ENCODE results near the gene PTPRN2.
"Not testable (repeated sequence)": the region's sequence is repeated elsewhere in the genome, so short reads cannot be mapped to it uniquely, and the experiment has no call there.

Gene PTPRN2

GRCh38 chr7:158532093-158532627 lies 55.5 kb downstream of the PTPRN2 start:
- DNase-seq (ENCODE audit: low read depth in 2 of 2): no peak

- no peak for DNase-seq (ENCODE audit: low read depth in 2 of 2)
These were observed 56.0 kb downstream of the PTPRN2 start for GRCh38 chr7:158531661-158532060.

GRCh38 chr7:158530800-158531609 lies 56.6 kb downstream of the PTPRN2 start:
- no peak for DNase-seq (ENCODE audit: low read depth in 2 of 2)

- no peak for DNase-seq (ENCODE audit: low read depth in 2 of 2)
These were observed 58.2 kb downstream of the PTPRN2 start for GRCh38 chr7:158529181-158530096.

GRCh38 chr7:158527915-158528502 lies 59.6 kb downstream of the PTPRN2 start:
- no peak for DNase-seq (ENCODE audit: low read depth in 2 of 2)

GRCh38 chr7:158527495-158527894 lies 60.1 kb downstream of the PTPRN2 start:
- no peak for DNase-seq (ENCODE audit: low read depth in 2 of 2)

- no peak for DNase-seq (ENCODE audit: low read depth in 2 of 2)
These were observed 60.6 kb downstream of the PTPRN2 start for GRCh38 chr7:158527038-158527437.

GRCh38 chr7:158526531-158526930 lies 61.1 kb downstream of the PTPRN2 start:
- DNase-seq (ENCODE audit: low read depth in 2 of 2): no peak

GRCh38 chr7:158525648-158526484 lies 61.8 kb downstream of the PTPRN2 start:
- no peak for DNase-seq (ENCODE audit: low read depth in 2 of 2)

GRCh38 chr7:158524749-158525635 lies 62.6 kb downstream of the PTPRN2 start:
- no peak for DNase-seq (ENCODE audit: low read depth in 2 of 2)

- not testable (repeated sequence) for DNase-seq (ENCODE audit: low read depth in 2 of 2)
These were observed 63.3 kb downstream of the PTPRN2 start for GRCh38 chr7:158524286-158524685.

GRCh38 chr7:158523877-158524276 lies 63.7 kb downstream of the PTPRN2 start:
- not testable (repeated sequence) for DNase-seq (ENCODE audit: low read depth in 2 of 2)

GRCh38 chr7:158523165-158523856 lies 64.3 kb downstream of the PTPRN2 start:
- not testable (repeated sequence) for DNase-seq (ENCODE audit: low read depth in 2 of 2)

- DNase-seq (ENCODE audit: low read depth in 2 of 2): not testable (repeated sequence)
These were observed 65.8 kb downstream of the PTPRN2 start for GRCh38 chr7:158521795-158522194.

- DNase-seq (ENCODE audit: low read depth in 2 of 2): no peak
These were observed 66.8 kb downstream of the PTPRN2 start for GRCh38 chr7:158520825-158521224.

- DNase-seq (ENCODE audit: low read depth in 2 of 2): no peak
These were observed 67.9 kb downstream of the PTPRN2 start for GRCh38 chr7:158519633-158520174.

- no peak for DNase-seq (ENCODE audit: low read depth in 2 of 2)
These were observed 68.5 kb downstream of the PTPRN2 start for GRCh38 chr7:158518980-158519632.

GRCh38 chr7:158517571-158517970 lies 70.1 kb downstream of the PTPRN2 start:
- DNase-seq (ENCODE audit: low read depth in 2 of 2): no peak

- no peak for DNase-seq (ENCODE audit: low read depth in 2 of 2)
These were observed 70.6 kb downstream of the PTPRN2 start for GRCh38 chr7:158517072-158517471.

All from stimulated activated CD8-positive, alpha-beta memory T cell treated with anti-CD3 and anti-CD28 coated beads, Interleukin-15, amount 100 ng/mL, for 48 hours (primary cell).